CD4-positive, alpha-beta memory T cell (primary cell): ENCODE results near the gene COA3. TPM values are rescaled to one million over a fixed set of nuclear protein-coding genes. Genes with fewer than 3 reads are reported as not detected.

ENCODE experiments used
- CTCF ChIA-PET: fragments of 350-600 bp; sonication (Branson Sonifier 250); formaldehyde crosslinking; loops from one replicate; lab custom pipeline; 2021; ENCODE audit warnings: inconsistent platforms; ENCODE audit not compliant: partially characterized antibody; lab: Charles Lee
- POLR2A ChIA-PET: fragments of 350-600 bp; sonication (Branson Sonifier 250); formaldehyde crosslinking; loops from one replicate; lab custom pipeline; 2021; ENCODE audit not compliant: partially characterized antibody; lab: Charles Lee
- DNase-seq, 5 donors: peaks; one replicate each; pipeline versions ENCODE4 v3.0.0 to v3.0.0-alpha.2; 2020 to 2022; ENCODE audit warnings: mixed read lengths in 1 of 5
- H3K27ac ChIP-seq: one replicate; pipeline ENCODE4 v1.7.0; 2013; ENCODE audit warnings: low read depth, low read length
- H3K27me3 ChIP-seq: 2 replicates; pipeline ENCODE4 v1.7.0; 2013; ENCODE audit warnings: mild to moderate bottlenecking, low read length, moderate library complexity; ENCODE audit not compliant: insufficient read depth
- H3K36me3 ChIP-seq: 2 replicates; pipeline ENCODE4 v1.7.0; 2013; ENCODE audit warnings: mild to moderate bottlenecking, low read length, moderate library complexity; ENCODE audit not compliant: insufficient read depth
- H3K4me1 ChIP-seq: 2 replicates; pipeline ENCODE4 v1.7.0; 2013; ENCODE audit warnings: mild to moderate bottlenecking, low read length, moderate library complexity; ENCODE audit not compliant: insufficient read depth
- H3K4me3 ChIP-seq, 2 donors: one replicate each; pipeline ENCODE4 v1.7.0; 2013; ENCODE audit warnings: low read length in 2 of 2, mild to moderate bottlenecking in 1 of 2
- H3K9me3 ChIP-seq, 2 donors: one replicate each; pipeline ENCODE4 v1.7.0; 2013; ENCODE audit warnings: low read length in 2 of 2, control low read depth in 1 of 2; ENCODE audit not compliant: control insufficient read depth in 1 of 2
- H3K27ac Mint-ChIP-seq, 7 donors: one replicate each; pipeline ENCODE4 v1.8.0; 2020 to 2021; ENCODE audit warnings: mixed read lengths in 7 of 7, mild to moderate bottlenecking in 6 of 7, inconsistent platforms in 3 of 7, moderate library complexity in 3 of 7
- H3K27me3 Mint-ChIP-seq, 2 donors: one replicate each; pipeline ENCODE4 v1.8.0; 2020 to 2021; ENCODE audit warnings: mixed read lengths in 2 of 2
- H3K36me3 Mint-ChIP-seq, 2 donors: one replicate each; pipeline ENCODE4 v1.8.0; 2020 to 2021; ENCODE audit warnings: mixed read lengths in 2 of 2, inconsistent platforms in 1 of 2, mild to moderate bottlenecking in 1 of 2
- H3K4me1 Mint-ChIP-seq, 4 donors: one replicate each; pipeline ENCODE4 v1.8.0; 2020 to 2021; ENCODE audit warnings: mixed read lengths in 4 of 4, mild to moderate bottlenecking in 1 of 4
- H3K4me3 Mint-ChIP-seq, 8 donors: one replicate each; pipeline ENCODE4 v1.8.0; 2020 to 2021; ENCODE audit warnings: mixed read lengths in 8 of 8, mild to moderate bottlenecking in 7 of 8, moderate library complexity in 6 of 8, inconsistent platforms in 3 of 8
- H3K9me3 Mint-ChIP-seq, 8 donors: one replicate each; pipeline ENCODE4 v1.8.0; 2020 to 2021; ENCODE audit warnings: mixed read lengths in 8 of 8, mild to moderate bottlenecking in 5 of 8, inconsistent platforms in 3 of 8, moderate library complexity in 1 of 8
- intact Hi-C: fragments of 100-400 bp; cut with micrococcal nuclease; formaldehyde crosslinking; loops from one replicate; pipeline ENCODE4 v1.15.1; 2023
- polyA plus RNA-seq, 2 donors: library from polyadenylated mRNA; unstranded; fragments of 300-500 nt; fragmentation: Illumina TruSeq; gene quantifications; one replicate each; pipeline ENCODE4 v1.2.3, GENCODE V29; 2021
- total RNA-seq, 2 experiments: library from RNA; stranded (reverse); gene quantifications; one replicate each; pipeline ENCODE4 v1.2.3, GENCODE V29; 2021

The COA3 gene
- total and polyA plus RNA-seq, 4 experiments from 2014 or later = 27.7 to 153 (median 70.0) TPM

- Histone ChIP-seq H3K4me3 (no peak overlapping the region), H3K4me1 (peaks cover 9% of the 10 kb centered on the region), H3K27ac (no peak overlapping the region), H3K36me3 (peaks cover 69% of the 10 kb centered on the region), H3K27me3 (no peaks in the 10 kb centered on the region), H3K9me3 (no peaks in the 10 kb centered on the region)
- Mint-ChIP-seq H3K4me1 (peaks cover 9 to 29% (median 17%) of the 10 kb centered on the region in 4 donors), H3K4me3 (peak overlapping the region in 1 of 8 donors; percentile 66), H3K27ac (peak overlapping the region in 3 of 7 donors; percentile 32 to 71 (median 36)), H3K36me3 (peaks cover 56 to 72% of the 10 kb centered on the region in 2 donors), H3K9me3 (no peaks in the 10 kb centered on the region), H3K27me3 (no peaks in the 10 kb centered on the region)
- intact Hi-C loops = no loop called here
- ChIA-PET POLR2A (interaction anchor here (0.7 to 1.8 kb wide), 2 partner anchors 14 to 146 kb away, joined by 3 to 5 read pairs; partner anchors contain the start of gene AARSD1), CTCF (interaction anchor here (0.6 to 1.7 kb wide), 2 partner anchors 11 to 15 kb away, joined by 3 to 5 read pairs; no protein-coding TSS in a partner anchor)
- DNase-seq = no peak
These were observed 19.9 kb upstream of the COA3 start for GRCh38 chr17:42818379-42818778.

- no peak for DNase-seq
- H3K36me3 Mint-ChIP-seq = peaks cover 56 to 72% of the 10 kb centered on the region in 2 donors
- Histone ChIP-seq H3K4me3 (no peak overlapping the region), H3K27ac (no peak overlapping the region), H3K36me3 (peaks cover 69% of the 10 kb centered on the region), H3K27me3 (no peaks in the 10 kb centered on the region), H3K9me3 (no peaks in the 10 kb centered on the region), H3K4me1 (peaks cover 4% of the 10 kb centered on the region)
- H3K4me1 Mint-ChIP-seq = peaks cover 8 to 25% (median 15%) of the 10 kb centered on the region in 4 donors
- intact Hi-C loops = no loop called here
- H3K9me3 Mint-ChIP-seq = no peaks in the 10 kb centered on the region
- H3K4me3 Mint-ChIP-seq = no peak overlapping the region
- no peaks in the 10 kb centered on the region for H3K27me3 Mint-ChIP-seq
- ChIA-PET POLR2A (interaction anchor here (0.7 to 1.8 kb wide), 2 partner anchors 15 to 146 kb away, joined by 3 to 5 read pairs; partner anchors contain the start of gene AARSD1), CTCF (interaction anchor here (0.6 to 1.7 kb wide), 3 partner anchors 11 to 20 kb away, joined by 3 to 5 read pairs (median 3); partner anchors contain the start of genes CNTD1 and COA3)
- peak overlapping the region in 1 of 7 donors; percentile 71 for H3K27ac Mint-ChIP-seq
These were observed 19.4 kb upstream of the COA3 start for GRCh38 chr17:42817866-42818265.

- Mint-ChIP-seq H3K36me3 (peaks cover 56 to 76% of the 10 kb centered on the region in 2 donors), H3K9me3 (no peaks in the 10 kb centered on the region), H3K4me1 (peaks cover 0 to 4% (median 2%) of the 10 kb centered on the region in 4 donors), H3K27ac (peak overlapping the region in 2 of 7 donors; percentile 6 to 9), H3K4me3 (no peak overlapping the region), H3K27me3 (no peaks in the 10 kb centered on the region)
- intact Hi-C loops = no loop called here
- Histone ChIP-seq H3K27me3 (no peaks in the 10 kb centered on the region), H3K4me1 (no peaks in the 10 kb centered on the region), H3K36me3 (peaks cover 74% of the 10 kb centered on the region), H3K9me3 (no peaks in the 10 kb centered on the region), H3K27ac (no peak overlapping the region), H3K4me3 (no peak overlapping the region)
- ChIA-PET POLR2A (interaction anchor here (0.6 to 1.4 kb wide), 3 partner anchors 8 to 19 kb away, joined by 3 to 5 read pairs (median 4); partner anchors contain the start of gene BECN1), CTCF (interaction anchor here (2.0 kb wide), 1 partner anchor 10 kb away, joined by 10 read pairs; the partner anchor contains the start of gene BECN1)
- DNase-seq = no peak
These were observed 16.3 kb upstream of the COA3 start for GRCh38 chr17:42814633-42815399.

GRCh38 chr17:42809250-42809649, 10.7 kb upstream of the COA3 start:
- peaks cover 25 to 33% of the 10 kb centered on the region in 2 donors for H3K36me3 Mint-ChIP-seq
- ChIA-PET CTCF (interaction anchor here (2.6 kb wide), 1 partner anchor 10 kb away, joined by 7 read pairs; no protein-coding TSS in a partner anchor), POLR2A (no interaction called here)
- no peak overlapping the region for H3K4me3 Mint-ChIP-seq
- H3K27ac ChIP-seq = no peak overlapping the region
- H3K9me3 Mint-ChIP-seq = no peaks in the 10 kb centered on the region
- no peak overlapping the region for H3K4me3 ChIP-seq
- H3K4me1 ChIP-seq = no peaks in the 10 kb centered on the region
- DNase-seq = no peak
- no peaks in the 10 kb centered on the region for H3K27me3 ChIP-seq
- peak overlapping the region in 3 of 7 donors; percentile 32 to 36 (median 32) for H3K27ac Mint-ChIP-seq
- no peaks in the 10 kb centered on the region for H3K9me3 ChIP-seq
- H3K27me3 Mint-ChIP-seq = no peaks in the 10 kb centered on the region
- intact Hi-C loops = no loop called here
- H3K36me3 ChIP-seq = peaks cover 27% of the 10 kb centered on the region
- H3K4me1 Mint-ChIP-seq = no peaks in the 10 kb centered on the region

- Histone ChIP-seq H3K9me3 (no peaks in the 10 kb centered on the region), H3K27me3 (no peaks in the 10 kb centered on the region), H3K4me1 (no peaks in the 10 kb centered on the region), H3K4me3 (no peak overlapping the region), H3K27ac (no peak overlapping the region), H3K36me3 (peaks cover 12% of the 10 kb centered on the region)
- Mint-ChIP-seq H3K27ac (no peak overlapping the region), H3K36me3 (peaks cover 10 to 18% of the 10 kb centered on the region in 2 donors), H3K4me1 (no peaks in the 10 kb centered on the region), H3K4me3 (no peak overlapping the region), H3K27me3 (no peaks in the 10 kb centered on the region), H3K9me3 (no peaks in the 10 kb centered on the region)
- ChIA-PET POLR2A (interaction anchor here (1.1 kb wide), 1 partner anchor 9 kb away, joined by 5 read pairs; no protein-coding TSS in a partner anchor), CTCF (interaction anchor here (1.5 kb wide), 1 partner anchor 16 kb away, joined by 4 read pairs; no protein-coding TSS in a partner anchor)
- intact Hi-C loops = no loop called here
- no peak for DNase-seq
These were observed 7.7 kb upstream of the COA3 start for GRCh38 chr17:42806249-42806648.

- no peaks in the 10 kb centered on the region for H3K27me3 Mint-ChIP-seq
- H3K4me3 ChIP-seq = no peak overlapping the region
- no peak overlapping the region for H3K4me3 Mint-ChIP-seq
- peaks cover 1 to 7% of the 10 kb centered on the region in 2 donors for H3K36me3 Mint-ChIP-seq
- POLR2A ChIA-PET = no interaction called here
- peak overlapping the region in 1 of 7 donors; percentile 57 for H3K27ac Mint-ChIP-seq
- H3K4me1 ChIP-seq = no peaks in the 10 kb centered on the region
- CTCF ChIA-PET = interaction anchor here (1.3 kb wide), 1 partner anchor 41 kb away, joined by 4 read pairs; no protein-coding TSS in a partner anchor
- H3K4me1 Mint-ChIP-seq = no peaks in the 10 kb centered on the region
- H3K27me3 ChIP-seq = no peaks in the 10 kb centered on the region
- no peaks in the 10 kb centered on the region for H3K9me3 Mint-ChIP-seq
- intact Hi-C loops = no loop called here
- H3K36me3 ChIP-seq = no peaks in the 10 kb centered on the region
- H3K9me3 ChIP-seq = no peaks in the 10 kb centered on the region
- H3K27ac ChIP-seq = no peak overlapping the region
- DNase-seq = no peak
These were observed 6.4 kb upstream of the COA3 start for GRCh38 chr17:42804918-42805367.
